Measurements from ENCODE around the gene JAZF1. TPM values are rescaled to one million over a fixed set of nuclear protein-coding genes. Genes with fewer than 3 reads are reported as not detected.

JAZF1 gene
- total RNA-seq, 1 experiment from 2014 or later = 14.2 TPM

DNA sequence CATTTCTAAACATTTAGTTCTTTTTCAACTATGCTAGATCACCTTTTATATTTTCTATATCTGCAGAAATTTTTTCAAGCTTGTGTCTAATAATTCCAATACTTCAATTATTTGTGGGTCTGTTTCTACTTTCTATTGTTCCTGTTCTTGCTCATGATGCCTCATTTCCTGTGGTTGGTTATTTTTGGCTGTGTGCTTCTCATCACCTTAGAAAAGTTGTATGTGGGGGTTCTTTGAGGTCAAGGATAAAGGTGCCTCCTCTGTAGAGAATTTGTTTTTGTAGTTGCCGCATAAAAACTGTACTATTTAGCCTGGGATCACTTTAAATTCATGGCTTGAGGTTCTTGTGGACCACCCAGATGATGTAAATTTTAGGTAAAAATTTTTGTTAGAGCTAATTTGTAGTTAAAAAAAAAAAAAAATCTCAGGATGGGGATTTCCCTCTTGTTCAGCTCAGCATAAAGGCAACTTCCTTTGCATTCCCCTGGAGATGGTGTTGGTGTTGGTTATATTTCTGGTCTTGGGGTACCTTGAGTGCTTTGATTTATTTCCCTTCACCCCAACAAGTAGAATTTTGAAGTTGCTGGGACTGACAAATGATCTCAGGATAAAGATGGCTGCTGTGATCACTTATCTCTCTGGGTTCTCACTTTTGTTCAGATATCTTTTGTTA, 27.0 kb upstream of the JAZF1 start:
- Mint-ChIP-seq H3K4me1 (ENCODE audit: insufficient read depth, unreplicated experiment) (peaks cover 5% of the 10 kb centered on the region), H3K27me3 (ENCODE audit: insufficient read depth, unreplicated experiment) (no peaks in the 10 kb centered on the region), H3K36me3 (ENCODE audit: insufficient read depth, unreplicated experiment) (no peaks in the 10 kb centered on the region), H3K4me3 (ENCODE audit: unreplicated experiment) (no peak overlapping the region), H3K27ac (ENCODE audit: low read depth, unreplicated experiment) (no peak overlapping the region), H3K9me3 (ENCODE audit: unreplicated experiment) (peaks cover 8% of the 10 kb centered on the region)
- intact Hi-C loops (cut with micrococcal nuclease) = no loop called here
- TF ChIP-seq, protein P1, sequence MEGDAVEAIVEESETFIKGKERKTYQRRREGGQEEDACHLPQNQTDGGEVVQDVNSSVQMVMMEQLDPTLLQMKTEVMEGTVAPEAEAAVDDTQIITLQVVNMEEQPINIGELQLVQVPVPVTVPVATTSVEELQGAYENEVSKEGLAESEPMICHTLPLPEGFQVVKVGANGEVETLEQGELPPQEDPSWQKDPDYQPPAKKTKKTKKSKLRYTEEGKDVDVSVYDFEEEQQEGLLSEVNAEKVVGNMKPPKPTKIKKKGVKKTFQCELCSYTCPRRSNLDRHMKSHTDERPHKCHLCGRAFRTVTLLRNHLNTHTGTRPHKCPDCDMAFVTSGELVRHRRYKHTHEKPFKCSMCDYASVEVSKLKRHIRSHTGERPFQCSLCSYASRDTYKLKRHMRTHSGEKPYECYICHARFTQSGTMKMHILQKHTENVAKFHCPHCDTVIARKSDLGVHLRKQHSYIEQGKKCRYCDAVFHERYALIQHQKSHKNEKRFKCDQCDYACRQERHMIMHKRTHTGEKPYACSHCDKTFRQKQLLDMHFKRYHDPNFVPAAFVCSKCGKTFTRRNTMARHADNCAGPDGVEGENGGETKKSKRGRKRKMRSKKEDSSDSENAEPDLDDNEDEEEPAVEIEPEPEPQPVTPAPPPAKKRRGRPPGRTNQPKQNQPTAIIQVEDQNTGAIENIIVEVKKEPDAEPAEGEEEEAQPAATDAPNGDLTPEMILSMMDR (IDR thresholded peaks at IDR 0.05; ENCODE audit: unreplicated experiment) = no peak
- DNase-seq (ENCODE audit: unreplicated experiment) = peak; percentile 53
- ChIA-PET POLR2A (interaction anchor here (0.6 to 1.4 kb wide), 3 partner anchors 29 to 896 kb away, joined by 3 to 4 read pairs (median 3); no protein-coding TSS in a partner anchor), CTCF (interaction anchor here (1.2 kb wide), 1 partner anchor 9 kb away, joined by 3 read pairs; no protein-coding TSS in a partner anchor)
- no TSS peak for BruUV-seq (replicated peaks)

DNA sequence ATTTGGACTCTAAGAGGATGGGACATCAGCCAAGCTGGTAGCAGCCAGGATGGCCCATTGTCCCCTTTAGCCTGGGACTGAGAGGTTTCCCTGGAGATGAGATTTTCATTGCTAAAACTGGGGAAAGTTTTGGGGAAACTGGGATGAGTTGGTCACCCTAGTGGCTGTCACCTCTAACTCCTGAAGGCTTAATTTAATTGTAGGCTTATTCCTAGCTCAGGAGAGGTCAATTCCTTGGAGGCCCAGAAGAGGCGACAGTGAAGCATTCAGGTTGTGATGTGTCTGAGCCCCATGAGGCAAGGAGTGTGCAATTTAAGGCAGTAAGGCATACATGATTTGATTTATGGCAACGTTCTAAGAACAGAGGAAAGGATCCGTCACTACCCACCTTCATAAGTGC, 24.9 kb upstream of the JAZF1 start:
- POLR2A ChIA-PET = no interaction called here
- DNase-seq (ENCODE audit: unreplicated experiment) = no peak
- intact Hi-C loops (cut with micrococcal nuclease) = no loop called here
- no TSS peak for BruUV-seq (replicated peaks)
- H3K4me1 Mint-ChIP-seq (ENCODE audit: insufficient read depth, unreplicated experiment) = peaks cover 5% of the 10 kb centered on the region
- CTCF ChIA-PET = no interaction called here
- H3K27ac Mint-ChIP-seq (ENCODE audit: low read depth, unreplicated experiment) = no peak overlapping the region
- TF ChIP-seq, protein P1 (IDR thresholded peaks at IDR 0.05; ENCODE audit: unreplicated experiment) = no peak
- H3K27me3 Mint-ChIP-seq (ENCODE audit: insufficient read depth, unreplicated experiment) = no peaks in the 10 kb centered on the region
- H3K36me3 Mint-ChIP-seq (ENCODE audit: insufficient read depth, unreplicated experiment) = no peaks in the 10 kb centered on the region
- H3K9me3 Mint-ChIP-seq (ENCODE audit: unreplicated experiment) = peaks cover 8% of the 10 kb centered on the region
- no peak overlapping the region for H3K4me3 Mint-ChIP-seq (ENCODE audit: unreplicated experiment)

DNA sequence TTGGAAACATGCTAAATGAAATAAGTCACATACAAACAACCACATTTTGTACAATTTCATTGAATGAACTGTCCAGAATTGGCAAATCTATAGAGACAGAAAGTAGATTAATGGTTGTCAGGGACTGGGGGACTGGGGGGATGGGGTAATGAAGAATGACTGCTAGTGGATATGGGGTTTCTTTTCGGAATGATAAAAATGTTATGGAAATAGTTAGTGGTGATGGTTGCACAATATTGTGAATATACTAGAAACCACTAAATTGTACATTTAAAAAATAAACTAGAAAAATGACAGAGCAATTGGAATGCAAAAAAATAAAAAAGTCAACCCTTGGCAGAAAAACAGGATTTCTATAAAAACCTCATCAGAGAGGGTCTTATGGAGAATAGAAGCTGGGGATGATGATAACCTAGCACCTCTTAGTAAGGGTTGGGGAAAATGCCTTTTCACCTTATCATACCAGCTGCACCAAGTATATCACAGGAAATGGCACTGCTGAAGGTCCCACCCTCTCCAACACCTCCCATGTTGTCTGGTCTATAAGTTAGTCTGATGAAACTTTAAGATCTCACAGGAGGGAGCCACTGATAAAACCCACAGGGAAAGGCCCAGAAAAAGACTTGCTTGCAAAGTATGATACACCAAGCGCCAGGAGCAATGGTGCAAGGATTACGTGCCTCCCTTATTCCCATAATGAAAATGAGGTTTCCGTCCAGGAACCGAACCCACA, 23.1 kb upstream of the JAZF1 start:
- TF ChIP-seq, protein P1 (IDR thresholded peaks at IDR 0.05; ENCODE audit: unreplicated experiment) = no peak
- CTCF ChIA-PET = interaction anchor here (1.1 kb wide), 1 partner anchor 14 kb away, joined by 3 read pairs; no protein-coding TSS in a partner anchor
- BruUV-seq (replicated peaks) = no TSS peak

DNA sequence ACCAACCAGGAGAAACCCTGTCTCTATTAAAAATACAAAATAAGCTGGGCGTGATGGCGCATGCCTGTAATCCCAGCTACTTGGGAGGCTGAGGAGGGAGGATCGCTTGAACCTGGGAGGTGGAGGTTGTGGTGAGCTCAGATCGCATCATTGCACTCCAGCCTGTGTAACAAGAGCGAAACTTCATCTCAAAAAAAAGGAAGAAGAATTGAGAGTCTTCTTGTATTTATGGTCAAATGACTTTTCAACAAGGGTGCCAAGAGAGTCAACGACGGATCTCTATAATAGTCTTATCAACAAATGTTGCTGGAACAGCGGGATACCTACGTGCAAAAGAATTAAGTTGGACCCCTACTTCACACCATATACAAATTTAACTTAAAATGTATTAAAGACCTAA, 21.6 kb upstream of the JAZF1 start:
- Mint-ChIP-seq H3K27ac (ENCODE audit: low read depth, unreplicated experiment) (no peak overlapping the region), H3K36me3 (ENCODE audit: insufficient read depth, unreplicated experiment) (no peaks in the 10 kb centered on the region), H3K27me3 (ENCODE audit: insufficient read depth, unreplicated experiment) (no peaks in the 10 kb centered on the region), H3K4me1 (ENCODE audit: insufficient read depth, unreplicated experiment) (peaks cover 5% of the 10 kb centered on the region), H3K9me3 (ENCODE audit: unreplicated experiment) (peaks cover 8% of the 10 kb centered on the region), H3K4me3 (ENCODE audit: unreplicated experiment) (no peak overlapping the region)
- intact Hi-C loops (cut with micrococcal nuclease) = no loop called here
- no TSS peak for BruUV-seq (replicated peaks)
- no peak for DNase-seq (ENCODE audit: unreplicated experiment)
- ChIA-PET POLR2A (interaction anchor here (1.1 kb wide), 1 partner anchor 18 kb away, joined by 3 read pairs; no protein-coding TSS in a partner anchor), CTCF (interaction anchor here (0.6 kb wide), 1 partner anchor 424 kb away, joined by 3 read pairs; no protein-coding TSS in a partner anchor)
- TF ChIP-seq, protein P1 (IDR thresholded peaks at IDR 0.05; ENCODE audit: unreplicated experiment) = no peak

More for the DNA sequence above, 23.1 kb upstream of the JAZF1 start:
- H3K27ac Mint-ChIP-seq (ENCODE audit: low read depth, unreplicated experiment) = no peak overlapping the region
- intact Hi-C loops (cut with micrococcal nuclease) = no loop called here
- no peak overlapping the region for H3K4me3 Mint-ChIP-seq (ENCODE audit: unreplicated experiment)
- no peak for DNase-seq (ENCODE audit: unreplicated experiment)
- H3K27me3 Mint-ChIP-seq (ENCODE audit: insufficient read depth, unreplicated experiment) = no peaks in the 10 kb centered on the region
- H3K36me3 Mint-ChIP-seq (ENCODE audit: insufficient read depth, unreplicated experiment) = no peaks in the 10 kb centered on the region
- POLR2A ChIA-PET = no interaction called here
- peaks cover 5% of the 10 kb centered on the region for H3K4me1 Mint-ChIP-seq (ENCODE audit: insufficient read depth, unreplicated experiment)
- H3K9me3 Mint-ChIP-seq (ENCODE audit: unreplicated experiment) = peaks cover 8% of the 10 kb centered on the region

Measured in MCF 10A (cell line).